Measurements from ENCODE around the gene FERMT3. TPM values are rescaled to one million over a fixed set of nuclear protein-coding genes. Genes with fewer than 3 reads are reported as not detected.

FERMT3 gene
- total and polyA plus RNA-seq, 2 of the 13 experiments (the other 11 are each of a cell fraction or from before 2014, with no cell fraction given) = 0.29 TPM; not detected in 1

- TF ChIP-seq DR1 (CRISPR knock-in tag; IDR thresholded peaks at IDR 0.05) = no peak
- TF ChIP-seq ISX (CRISPR knock-in tag; conservative IDR thresholded peaks at IDR 0.05) = no peak
- no peak for TF ChIP-seq LBX2 (CRISPR knock-in tag; IDR thresholded peaks at IDR 0.05; ENCODE audit: borderline replicate concordance)
- no peak for TF ChIP-seq ZSCAN20 (CRISPR knock-in tag; IDR thresholded peaks at IDR 0.05; ENCODE audit: borderline replicate concordance)
- TF ChIP-seq POGZ (CRISPR knock-in tag; IDR thresholded peaks at IDR 0.05) = no peak
- no peak for TF ChIP-seq ZKSCAN8 (CRISPR knock-in tag; IDR thresholded peaks at IDR 0.05; ENCODE audit: borderline replicate concordance)
- no peak for TF ChIP-seq ZBTB21 (CRISPR knock-in tag; IDR thresholded peaks at IDR 0.05)
- TF ChIP-seq GPBP1L1 (CRISPR knock-in tag; IDR thresholded peaks at IDR 0.05) = no peak
- no peak for TF ChIP-seq RBM39 (IDR thresholded peaks at IDR 0.05; ENCODE audit: low read depth, low read length, poor library complexity, severe bottlenecking)
Measured at GRCh38 chr11:64234647-64235379, 28.3 kb downstream of the FERMT3 start (continued).

- FAIRE-seq (no peak), ATAC-seq (no peak), DNase-seq (ENCODE audit: low spot score) (no peak)
- Histone ChIP-seq H3K36me3 (replicated peaks in 1 of 2; ENCODE audit: control insufficient read depth in 1 of 2, insufficient read depth in 2 of 2, low read length in 2 of 2) (no peaks in the 10 kb centered on the region; a peak in 1 of 5 replicates), H2AFZ (ENCODE audit: low read length) (no peak overlapping the region), H3K4me2 (ENCODE audit: low read depth, low read length) (peak overlapping the region; percentile 76), H3K27ac (ENCODE audit: extremely low read length, insufficient read depth, low read length) (no peak overlapping the region), H3K4me1 (ENCODE audit: insufficient read depth, low read length) (peaks cover 74% of the 10 kb centered on the region), H3K9ac (ENCODE audit: insufficient read depth, low read depth, low read length) (peak overlapping the region; percentile 58; the same call in 1 of the 2 replicates), H3K9me3 (ENCODE audit: low read length) (no peaks in the 10 kb centered on the region), H4K20me1 (ENCODE audit: insufficient read depth, low read length) (no peaks in the 10 kb centered on the region), H3K4me3 (replicated peaks in 1 of 3; ENCODE audit: insufficient read depth in 1 of 3, low read depth in 2 of 3, low read length in 3 of 3) (peak overlapping the region; percentile 60 to 80 (median 76)), H3K79me2 (ENCODE audit: insufficient read depth, low read length) (peaks cover 3% of the 10 kb centered on the region), H3K27me3 (ENCODE audit: control insufficient read depth in 1 of 2, insufficient read depth in 2 of 2, low read length in 2 of 2) (no peaks in the 10 kb centered on the region; a peak in 1 of 5 replicates)
- POLR2A ChIA-PET = interaction anchor here (1.6 to 2.3 kb wide), 2 partner anchors 9 to 10 kb away, joined by 7 to 27 read pairs; partner anchors contain the start of genes NUDT22 and TRPT1
- TSS peak; percentile 45 for BruUV-seq (replicated peaks)
- WGBS (ENCODE audit: low lambda C conversion rate) = 78% methylated on average over 1 of the region's 12 CpGs
- intact Hi-C loops (cut with micrococcal nuclease; ENCODE audit: unreplicated experiment) = no loop called here
- CTCF ChIA-PET (ENCODE audit: low intra/inter-chr PET ratio, low total read pairs) = no interaction called here
- in situ Hi-C loops (cut with HindIII; ENCODE audit: extremely low pct_ligation_motif_present, low pct_unique_long_range_greater_than_20kb) = no loop called here
- TF ChIP-seq GPBP1L1 (CRISPR knock-in tag; IDR thresholded peaks at IDR 0.05) (no peak), ZSCAN12 (CRISPR knock-in tag; IDR thresholded peaks at IDR 0.05) (no peak), MAX (IDR thresholded peaks at IDR 0.05) (peak; percentile 3; the same call in 1 of the 2 replicates), ZIK1 (CRISPR knock-in tag; IDR thresholded peaks at IDR 0.05; ENCODE audit: borderline replicate concordance, low read depth) (0 out of 2 replicates have a peak, but pooled peaks have one; percentile 54), RFX1 (IDR thresholded peaks at IDR 0.05) (no peak), THAP11 (CRISPR knock-in tag; IDR thresholded peaks at IDR 0.05) (no peak), ZNF629 (CRISPR knock-in tag; conservative IDR thresholded peaks at IDR 0.05) (peak; percentile 93), MIER3 (CRISPR knock-in tag; IDR thresholded peaks at IDR 0.05; ENCODE audit: borderline replicate concordance) (no peak), PHF8 (CRISPR knock-in tag; IDR thresholded peaks at IDR 0.05) (0 out of 2 replicates have a peak, but pooled peaks have one; percentile 1), ZNF350 (CRISPR knock-in tag; IDR thresholded peaks at IDR 0.05; ENCODE audit: borderline replicate concordance, low read depth) (no peak), ZNF17 (CRISPR knock-in tag; IDR thresholded peaks at IDR 0.05) (no peak), ZMYM3 (CRISPR knock-in tag; IDR thresholded peaks at IDR 0.05) (peak; percentile 84)
Measured at GRCh38 chr11:64235437-64236161, 29.1 kb downstream of the FERMT3 start.
